ENCODE measurements around the gene METRN. TPM values are rescaled to one million over a fixed set of nuclear protein-coding genes. Genes with fewer than 3 reads are reported as not detected.
"Not testable (repeated sequence)": the region's sequence is repeated elsewhere in the genome, so short reads cannot be mapped to it uniquely, and the experiment has no call there.

Gene METRN
- total RNA-seq, 2 experiments from 2014 or later = 8.2 to 11.0 TPM

- H3K27me3 Mint-ChIP-seq (ENCODE audit: low read depth) = no peaks in the 10 kb centered on the region
These were observed 27.2 kb downstream of the METRN start for GRCh38 chr16:741986-742629.

GRCh38 chr16:742894-743293, 28.0 kb downstream of the METRN start:
- H3K4me1 Mint-ChIP-seq (ENCODE audit: low read depth); H3K9me3 Mint-ChIP-seq; H3K36me3 Mint-ChIP-seq (ENCODE audit: low read depth); H3K27ac Mint-ChIP-seq; DNase-seq; H3K27me3 Mint-ChIP-seq (ENCODE audit: low read depth); intact Hi-C loops (cut with micrococcal nuclease); H3K4me3 Mint-ChIP-seq: not testable (repeated sequence)
- CTCF ChIA-PET = interaction anchor here (0.6 kb wide), 1 partner anchor 31 kb away, joined by 3 read pairs; no protein-coding TSS in a partner anchor

More at GRCh38 chr16:741986-742629, 27.2 kb downstream of the METRN start:
- DNase-seq = no peak
- Mint-ChIP-seq H3K9me3 (no peaks in the 10 kb centered on the region), H3K27ac (no peak overlapping the region), H3K4me1 (ENCODE audit: low read depth) (peaks cover 8% of the 10 kb centered on the region), H3K36me3 (ENCODE audit: low read depth) (peaks cover 8% of the 10 kb centered on the region), H3K4me3 (peak overlapping the region; percentile 53)
- CTCF ChIA-PET = interaction anchor here (0.6 to 3.0 kb wide), 7 partner anchors 15 to 47 kb away, joined by 3 to 13 read pairs (median 3); partner anchors contain the start of genes ANTKMT, CCDC78, CHTF18 and HAGHL
- intact Hi-C loops (cut with micrococcal nuclease) = loop anchor here (2.0 kb wide), 1 partner anchor 21 kb away; the partner anchor contains the start of gene ANTKMT

GRCh38 chr16:743794-744500, 29.0 kb downstream of the METRN start:
- Mint-ChIP-seq H3K4me1 (ENCODE audit: low read depth) (peaks cover 7% of the 10 kb centered on the region), H3K36me3 (ENCODE audit: low read depth) (peaks cover 3% of the 10 kb centered on the region), H3K9me3 (no peaks in the 10 kb centered on the region), H3K4me3 (no peak overlapping the region), H3K27me3 (ENCODE audit: low read depth) (no peaks in the 10 kb centered on the region), H3K27ac (no peak overlapping the region)
- CTCF ChIA-PET = interaction anchor here (0.7 to 1.6 kb wide), 3 partner anchors 31 to 625 kb away, joined by 3 to 5 read pairs (median 4); no protein-coding TSS in a partner anchor
- no peak for DNase-seq
- intact Hi-C loops (cut with micrococcal nuclease) = no loop called here

- no peaks in the 10 kb centered on the region for H3K27me3 Mint-ChIP-seq (ENCODE audit: low read depth)
- intact Hi-C loops (cut with micrococcal nuclease) = no loop called here
- no peaks in the 10 kb centered on the region for H3K36me3 Mint-ChIP-seq (ENCODE audit: low read depth)
- H3K9me3 Mint-ChIP-seq = no peaks in the 10 kb centered on the region
- H3K4me3 Mint-ChIP-seq = no peak overlapping the region
- no peak overlapping the region for H3K27ac Mint-ChIP-seq
- DNase-seq = peak; percentile 32
- H3K4me1 Mint-ChIP-seq (ENCODE audit: low read depth) = no peaks in the 10 kb centered on the region
- CTCF ChIA-PET = no interaction called here
These were observed 30.8 kb downstream of the METRN start for GRCh38 chr16:745739-746138.

GRCh38 chr16:746637-747036, 31.7 kb downstream of the METRN start:
- Mint-ChIP-seq H3K27ac (no peak overlapping the region), H3K9me3 (no peaks in the 10 kb centered on the region), H3K4me1 (ENCODE audit: low read depth) (no peaks in the 10 kb centered on the region), H3K27me3 (ENCODE audit: low read depth) (no peaks in the 10 kb centered on the region), H3K4me3 (no peak overlapping the region), H3K36me3 (ENCODE audit: low read depth) (no peaks in the 10 kb centered on the region)
- DNase-seq = no peak
- intact Hi-C loops (cut with micrococcal nuclease) = no loop called here
- CTCF ChIA-PET = interaction anchor here (1.2 kb wide), 1 partner anchor 39 kb away, joined by 6 read pairs; no protein-coding TSS in a partner anchor

GRCh38 chr16:747978-748746, 33.2 kb downstream of the METRN start:
- CTCF ChIA-PET = interaction anchor here (0.5 to 1.2 kb wide), 3 partner anchors 36 to 37 kb away, joined by 3 to 6 read pairs (median 5); no protein-coding TSS in a partner anchor
- H3K9me3 Mint-ChIP-seq = no peaks in the 10 kb centered on the region
- H3K4me1 Mint-ChIP-seq (ENCODE audit: low read depth) = no peaks in the 10 kb centered on the region
- intact Hi-C loops (cut with micrococcal nuclease) = no loop called here
- no peaks in the 10 kb centered on the region for H3K36me3 Mint-ChIP-seq (ENCODE audit: low read depth)
- no peak for DNase-seq
- H3K4me3 Mint-ChIP-seq = no peak overlapping the region
- H3K27me3 Mint-ChIP-seq (ENCODE audit: low read depth) = no peaks in the 10 kb centered on the region
- H3K27ac Mint-ChIP-seq = no peak overlapping the region

- Mint-ChIP-seq H3K4me3 (no peak overlapping the region), H3K27me3 (ENCODE audit: low read depth) (no peaks in the 10 kb centered on the region), H3K36me3 (ENCODE audit: low read depth) (no peaks in the 10 kb centered on the region), H3K9me3 (no peaks in the 10 kb centered on the region), H3K27ac (no peak overlapping the region), H3K4me1 (ENCODE audit: low read depth) (no peaks in the 10 kb centered on the region)
- no peak for DNase-seq
- intact Hi-C loops (cut with micrococcal nuclease) = no loop called here
- CTCF ChIA-PET = interaction anchor here (1.0 kb wide), 1 partner anchor 37 kb away, joined by 5 read pairs; no protein-coding TSS in a partner anchor
These were observed 34.1 kb downstream of the METRN start for GRCh38 chr16:749010-749409.

- H3K4me3 Mint-ChIP-seq = no peak overlapping the region
These were observed 35.6 kb downstream of the METRN start for GRCh38 chr16:750485-750884.

GRCh38 chr16:751152-752006, 36.5 kb downstream of the METRN start:
- DNase-seq = no peak
- H3K4me1 Mint-ChIP-seq (ENCODE audit: low read depth) = peaks cover 1% of the 10 kb centered on the region
- H3K36me3 Mint-ChIP-seq (ENCODE audit: low read depth) = no peaks in the 10 kb centered on the region
- H3K27ac Mint-ChIP-seq = no peak overlapping the region
- peaks cover under 1% of the 10 kb centered on the region for H3K9me3 Mint-ChIP-seq
- H3K4me3 Mint-ChIP-seq = no peak overlapping the region
- intact Hi-C loops (cut with micrococcal nuclease) = no loop called here
- H3K27me3 Mint-ChIP-seq (ENCODE audit: low read depth) = no peaks in the 10 kb centered on the region
- CTCF ChIA-PET = interaction anchor here (0.6 kb wide), 1 partner anchor 38 kb away, joined by 3 read pairs; no protein-coding TSS in a partner anchor

More at GRCh38 chr16:750485-750884, 35.6 kb downstream of the METRN start:
- no peaks in the 10 kb centered on the region for H3K27me3 Mint-ChIP-seq (ENCODE audit: low read depth)
- CTCF ChIA-PET = no interaction called here
- intact Hi-C loops (cut with micrococcal nuclease) = no loop called here
- H3K36me3 Mint-ChIP-seq (ENCODE audit: low read depth) = no peaks in the 10 kb centered on the region
- peaks cover 1% of the 10 kb centered on the region for H3K4me1 Mint-ChIP-seq (ENCODE audit: low read depth)
- DNase-seq = no peak
- no peak overlapping the region for H3K27ac Mint-ChIP-seq
- H3K9me3 Mint-ChIP-seq = no peaks in the 10 kb centered on the region

GRCh38 chr16:752007-752312, 37.0 kb downstream of the METRN start:
- DNase-seq = no peak
- Mint-ChIP-seq H3K27me3 (ENCODE audit: low read depth) (no peaks in the 10 kb centered on the region), H3K36me3 (ENCODE audit: low read depth) (no peaks in the 10 kb centered on the region), H3K4me3 (no peak overlapping the region), H3K4me1 (ENCODE audit: low read depth) (peaks cover 1% of the 10 kb centered on the region), H3K27ac (no peak overlapping the region), H3K9me3 (peaks cover 2% of the 10 kb centered on the region)
- intact Hi-C loops (cut with micrococcal nuclease) = no loop called here
- CTCF ChIA-PET = interaction anchor here (0.6 kb wide), 2 partner anchors 38 to 40 kb away, joined by 3 read pairs; no protein-coding TSS in a partner anchor

GRCh38 chr16:754121-754607, 39.2 kb downstream of the METRN start:
- H3K4me1 Mint-ChIP-seq (ENCODE audit: low read depth); intact Hi-C loops (cut with micrococcal nuclease); H3K27me3 Mint-ChIP-seq (ENCODE audit: low read depth); H3K4me3 Mint-ChIP-seq; DNase-seq; H3K36me3 Mint-ChIP-seq (ENCODE audit: low read depth); H3K27ac Mint-ChIP-seq; H3K9me3 Mint-ChIP-seq: not testable (repeated sequence)
- CTCF ChIA-PET = interaction anchor here (0.6 kb wide), 1 partner anchor 66 kb away, joined by 4 read pairs; no protein-coding TSS in a partner anchor

Measured in activated naive CD4-positive, alpha-beta T cell treated with anti-CD3 and anti-CD28 coated beads for 36 hours (primary cell).